Epidermal melanocyte (primary cell): ENCODE results near the gene IMPG2.
"Not testable (repeated sequence)": the region's sequence is repeated elsewhere in the genome, so short reads cannot be mapped to it uniquely, and the experiment has no call there.

ENCODE experiments used
- DNase-seq: peaks from one replicate; pipeline ENCODE4 v3.0.0; 2011; ENCODE audit warnings: low spot score; ENCODE audit not compliant: insufficient read length

The IMPG2 gene

GRCh38 chr3:101320475-101320874, at the start of gene IMPG2:
Gene IMPG2, minus strand, starts transcription at chr3:101320575. Its CDS starts 203 bp downstream, at chr3:101320372.
- DNase-seq = no peak

DNA sequence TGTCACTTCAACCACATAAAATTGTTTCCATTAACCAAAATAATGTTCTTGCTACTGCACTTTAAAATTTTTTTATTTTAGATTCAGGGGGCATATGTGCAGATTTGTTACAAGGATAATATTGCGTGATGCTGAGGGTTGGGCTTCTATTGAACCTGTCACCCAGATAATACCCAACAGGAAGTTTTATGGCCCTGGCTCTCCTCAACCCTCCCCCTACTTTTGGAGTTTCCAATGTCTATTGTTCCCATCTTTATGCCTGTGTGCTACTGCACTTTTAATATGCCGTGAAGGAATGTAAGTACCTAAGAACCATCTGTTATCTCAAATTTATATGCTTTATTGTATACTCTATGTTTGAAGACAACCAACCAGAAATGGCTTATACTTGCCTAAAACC, 42.0 kb upstream of the IMPG2 start:
- DNase-seq = no peak

DNA sequence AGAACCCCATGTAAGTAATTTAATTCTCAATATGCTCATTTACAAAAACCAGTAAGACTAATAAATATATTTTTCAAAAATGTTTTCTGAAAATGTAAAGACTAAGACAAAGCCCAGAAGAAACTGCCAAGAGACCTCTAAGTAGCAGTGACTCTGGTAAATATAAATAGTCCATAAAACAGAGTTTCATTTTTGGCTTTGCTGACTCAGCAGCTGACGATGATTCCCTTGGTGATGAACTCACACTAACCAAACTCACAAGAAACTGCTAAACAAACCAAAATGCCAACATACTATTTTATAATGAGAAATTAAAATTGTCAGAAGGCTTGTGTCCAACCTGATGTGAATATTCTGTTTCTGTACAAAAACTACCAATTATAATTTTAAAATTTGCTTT, 31.5 kb upstream of the IMPG2 start:
- no peak for DNase-seq

- DNase-seq = no peak
These were observed 20.2 kb upstream of the IMPG2 start for GRCh38 chr3:101340591-101340990.

- DNase-seq = no peak
These were observed 13.5 kb upstream of the IMPG2 start for GRCh38 chr3:101333883-101334282.

DNA sequence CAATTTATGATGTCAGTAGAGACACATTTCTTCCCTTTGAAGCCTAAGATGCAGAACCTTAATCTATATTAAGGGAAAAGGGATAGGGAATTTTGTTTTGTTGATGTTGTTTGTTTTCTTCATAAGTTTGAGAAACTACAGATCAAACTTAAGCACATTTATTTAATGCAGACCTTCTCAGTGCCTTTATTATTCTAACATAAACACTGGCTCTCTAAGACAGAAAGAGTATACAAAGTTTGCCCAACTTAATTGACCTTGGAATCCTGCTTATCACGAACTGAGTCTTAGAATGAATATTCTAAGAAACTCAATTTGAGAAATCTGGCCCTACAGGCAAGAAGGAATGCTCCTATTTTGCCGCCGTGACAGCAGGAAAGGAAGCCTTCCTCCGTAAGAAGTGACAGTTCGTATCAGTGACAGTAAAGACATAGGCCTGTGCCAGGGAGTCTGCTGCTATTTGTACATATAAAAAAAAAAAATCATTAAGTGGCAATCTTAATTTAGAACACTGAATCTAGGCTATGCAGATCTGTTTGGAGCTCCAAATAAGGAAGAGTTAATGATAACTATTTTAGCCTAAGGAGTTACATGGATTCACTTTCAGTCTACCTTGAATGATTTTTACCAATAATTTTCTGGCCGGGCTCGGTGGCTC, 8.8 kb upstream of the IMPG2 start:
- no peak for DNase-seq

GRCh38 chr3:101325393-101326134, 5.2 kb upstream of the IMPG2 start:
- DNase-seq = no peak

DNA sequence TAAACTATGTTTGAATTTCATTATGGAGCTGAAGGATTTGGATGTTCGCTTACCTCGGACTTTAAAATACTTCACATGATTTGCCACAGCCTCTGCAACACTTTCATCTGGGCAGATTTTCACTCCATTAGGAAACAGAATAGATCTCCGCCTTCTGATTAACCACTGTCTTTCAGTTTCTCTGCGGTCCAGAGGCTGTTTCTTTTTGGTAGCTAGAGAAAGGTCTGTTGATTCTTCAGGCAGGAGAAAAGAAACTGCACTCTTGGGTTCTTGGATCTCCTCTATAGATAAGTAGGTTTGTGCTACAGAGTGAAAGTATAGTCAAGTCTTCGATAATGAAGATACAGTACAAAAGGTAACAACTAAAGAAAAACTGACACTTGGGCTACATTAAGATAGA, 844 bp downstream of the IMPG2 start:
- no peak for DNase-seq

DNA sequence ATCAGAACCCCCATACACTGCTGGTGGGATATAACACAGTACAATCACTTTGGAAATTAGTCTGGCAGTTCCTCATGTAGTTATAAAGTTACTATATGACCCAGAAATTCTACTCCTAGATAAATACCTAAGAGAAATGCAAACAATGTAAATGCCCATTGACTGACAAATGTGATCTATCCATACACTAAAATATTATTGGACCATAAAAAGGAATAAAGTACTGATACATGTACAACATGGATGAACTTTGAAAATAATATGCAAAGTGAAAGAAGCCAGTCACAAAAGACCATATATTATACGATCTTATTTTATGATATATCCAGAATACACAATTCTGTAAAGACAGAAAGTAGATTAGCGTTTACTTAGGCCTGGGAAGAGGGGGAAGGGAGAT, 7.8 kb downstream of the IMPG2 start:
- no peak for DNase-seq

DNA sequence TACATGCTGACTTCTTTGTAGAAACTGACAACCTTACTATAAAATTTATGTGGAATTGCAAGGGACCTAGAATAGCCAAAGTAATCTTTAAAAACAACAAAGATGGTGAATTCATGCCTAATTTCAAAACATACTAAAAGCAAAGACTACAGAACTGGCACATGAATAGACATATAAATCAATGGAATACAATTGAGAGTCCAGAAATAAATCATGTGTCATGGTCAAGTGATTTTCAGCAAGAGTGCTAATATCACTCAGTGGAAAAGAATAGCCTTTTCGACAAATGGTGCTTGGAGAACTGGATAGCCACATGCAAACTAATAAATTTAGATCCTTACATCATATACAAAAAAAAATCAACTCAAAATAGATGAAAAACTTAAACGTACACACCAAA, 8.7 kb downstream of the IMPG2 start:
- no peak for DNase-seq

DNA sequence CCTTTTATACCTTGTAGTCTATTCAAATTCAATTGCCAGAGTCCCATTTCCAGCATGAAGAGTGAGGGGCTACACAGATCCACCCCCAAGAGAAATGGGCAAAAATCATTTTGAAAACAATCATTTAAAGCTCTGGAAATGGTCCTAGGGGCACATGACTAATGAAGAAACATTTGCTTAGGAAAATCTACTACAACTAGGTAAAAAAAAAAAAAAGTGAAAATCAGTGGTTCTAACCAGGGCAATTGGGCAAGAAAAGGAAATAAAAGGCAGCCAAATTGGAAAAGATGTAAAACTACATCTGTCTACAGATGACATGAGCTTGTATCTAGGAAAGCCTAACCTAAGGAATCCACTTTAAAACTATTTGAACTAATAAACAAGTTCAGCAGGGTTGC, 9.4 kb downstream of the IMPG2 start:
- no peak for DNase-seq

GRCh38 chr3:101308147-101308772, 12.1 kb downstream of the IMPG2 start:
- not testable (repeated sequence) for DNase-seq

GRCh38 chr3:101303836-101304235, 16.5 kb downstream of the IMPG2 start:
- DNase-seq = no peak

DNA sequence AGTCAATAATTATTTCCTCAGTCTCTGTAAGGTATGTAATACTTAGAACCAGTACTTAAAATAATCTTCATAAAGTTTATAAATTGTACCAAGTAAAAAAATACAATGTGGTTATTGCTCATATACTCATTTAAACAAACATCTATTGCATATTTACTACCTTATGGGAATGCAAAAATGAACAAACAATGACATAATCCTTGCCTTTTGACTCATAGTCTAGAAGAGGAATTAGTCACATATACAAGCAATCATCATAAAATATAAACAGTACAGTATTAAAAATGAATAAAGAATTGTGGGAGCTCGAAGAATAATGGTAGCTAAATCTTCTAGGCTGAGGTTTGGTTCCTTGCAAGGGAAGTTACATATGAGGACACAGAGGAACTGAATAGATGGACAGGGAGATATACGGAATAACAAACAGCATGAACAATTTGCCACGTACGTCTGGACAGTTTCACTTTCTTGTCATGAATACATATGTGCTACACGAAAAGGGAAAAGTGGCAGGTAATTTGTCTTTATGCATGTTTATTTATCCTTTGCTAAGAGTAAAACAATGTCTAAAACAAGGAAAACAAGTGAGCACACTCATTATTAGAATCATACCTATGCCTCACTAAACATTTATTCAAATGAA, 17.2 kb downstream of the IMPG2 start:
- no peak for DNase-seq

DNA sequence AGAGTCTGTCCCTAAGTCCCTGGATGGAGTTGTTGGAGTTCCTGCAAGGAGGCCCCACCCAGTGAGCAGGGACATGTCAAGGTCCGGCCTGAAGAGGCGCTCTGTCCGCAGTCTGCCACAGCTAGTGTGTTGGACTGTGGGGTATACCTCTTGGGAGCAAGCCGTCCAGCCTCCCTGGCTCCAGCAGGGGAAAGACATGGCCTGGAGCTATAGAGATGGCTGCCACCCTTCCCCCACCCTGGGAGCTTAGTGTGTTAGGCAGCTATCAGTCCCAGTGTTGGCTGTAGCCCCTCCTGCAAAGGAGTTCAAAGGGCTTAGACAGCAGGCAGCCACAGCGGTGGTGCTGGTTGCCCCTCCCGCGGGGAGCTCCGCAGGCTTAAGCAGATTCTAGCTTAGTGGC, 20.3 kb downstream of the IMPG2 start:
- no peak for DNase-seq

DNA sequence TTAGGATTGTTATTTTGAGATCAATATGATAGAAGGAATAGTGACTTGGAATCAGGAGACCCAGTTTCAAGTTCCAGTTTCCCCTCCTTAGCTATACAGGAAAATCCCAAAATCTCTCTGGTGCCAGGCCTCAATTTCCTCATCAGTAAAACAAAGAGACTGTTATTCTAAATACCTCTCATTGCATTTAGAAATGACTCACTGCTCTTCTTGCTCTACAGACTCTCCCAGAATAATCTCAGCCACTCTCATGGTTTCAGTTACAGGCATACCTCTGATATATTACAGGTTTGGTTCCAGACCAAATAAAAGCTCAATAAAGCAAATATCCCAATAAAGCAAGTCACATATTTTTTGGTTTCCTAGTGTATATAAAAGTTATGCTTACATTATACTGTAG, 28.3 kb downstream of the IMPG2 start:
- no peak for DNase-seq

DNA sequence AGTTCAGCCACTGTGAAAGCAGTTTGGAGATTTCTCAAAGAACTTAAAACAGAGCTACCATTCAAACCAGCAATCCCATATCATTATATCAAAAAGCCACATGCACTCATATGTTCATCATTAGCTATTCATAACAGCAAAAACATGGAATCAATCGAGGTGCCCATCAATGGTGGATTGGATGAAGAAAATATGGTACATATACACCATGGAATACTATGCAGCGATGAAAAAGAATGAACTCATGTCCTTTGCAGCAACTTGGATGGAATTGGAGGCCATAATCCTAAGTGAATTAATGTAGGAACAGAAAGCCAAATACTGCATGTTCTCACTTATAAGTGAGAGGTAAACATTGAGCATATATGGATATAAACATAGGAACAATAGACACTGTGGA, 32.1 kb downstream of the IMPG2 start:
- no peak for DNase-seq

DNA sequence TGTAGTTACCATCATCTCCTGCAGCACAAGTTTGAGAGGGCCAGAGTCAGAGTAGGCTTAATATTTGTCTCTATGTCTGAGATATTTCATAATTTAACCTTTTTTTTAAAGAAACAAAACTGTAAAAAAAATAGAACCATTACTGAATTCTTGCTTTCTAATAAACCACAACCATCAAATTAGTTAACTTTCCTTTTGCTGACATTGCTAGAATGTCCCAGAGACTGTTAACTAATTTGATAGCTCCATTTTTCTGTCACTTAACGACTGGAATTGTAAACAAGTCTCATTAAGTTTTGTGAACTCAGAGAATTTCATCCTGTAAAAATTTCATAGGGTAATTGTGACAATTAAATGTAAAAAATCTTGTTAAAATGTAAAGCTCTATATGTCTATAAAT, 35.6 kb downstream of the IMPG2 start:
- DNase-seq = no peak

- DNase-seq = no peak
These were observed 38.8 kb downstream of the IMPG2 start for GRCh38 chr3:101281521-101282030.

DNA sequence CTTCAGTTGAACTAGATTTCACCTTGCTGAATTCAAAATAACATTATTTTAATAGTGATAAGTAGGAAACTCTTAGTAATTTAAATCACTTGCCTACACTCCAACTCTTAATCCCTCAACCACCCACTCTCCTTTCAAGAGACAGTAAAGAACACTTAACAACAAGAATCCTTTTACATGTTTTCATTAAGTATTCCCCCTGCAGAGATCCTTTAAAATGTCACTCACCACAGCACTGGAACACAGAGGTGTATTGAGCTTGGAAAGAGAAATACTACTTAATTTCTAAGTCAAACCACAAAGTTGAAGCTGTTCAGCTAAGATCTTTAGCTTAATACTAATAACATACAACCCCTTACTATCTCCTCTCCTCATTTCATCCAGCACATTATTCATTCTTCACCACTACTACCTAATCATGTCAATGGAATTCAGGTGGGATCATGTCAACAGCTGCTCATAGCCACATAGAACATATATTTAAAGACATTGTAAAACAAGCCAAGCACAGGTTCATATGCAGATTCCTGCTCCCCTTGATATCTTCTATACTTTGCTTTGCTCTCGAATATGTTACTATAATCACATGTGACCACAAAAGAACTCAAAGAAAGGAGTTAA, 40.5 kb downstream of the IMPG2 start:
- DNase-seq = no peak

GRCh38 chr3:101279162-101279561, 41.2 kb downstream of the IMPG2 start:
- DNase-seq = no peak

- no peak for DNase-seq
These were observed 41.6 kb downstream of the IMPG2 start for GRCh38 chr3:101278727-101279126.
